Neural cell (in vitro differentiated cells): Measurements from ENCODE around the gene OOSP1. TPM values are rescaled to one million over a fixed set of nuclear protein-coding genes. Genes with fewer than 3 reads are reported as not detected.

ENCODE experiments used
- H2AFZ ChIP-seq: fragments of 200-600, 300-800 bp; sonication (generic), shearing (Covaris generic); 2 replicates; pipeline ENCODE4 v1.6.0; 2014; ENCODE audit warnings: low read depth, mild to moderate bottlenecking, antibody characterized with exemption, low read length, moderate library complexity
- H3F3A ChIP-seq: fragments of 200-600 bp; shearing (Covaris generic); 2 replicates; pipeline ENCODE4 v1.6.1; 2016; ENCODE audit warnings: mild to moderate bottlenecking, moderate library complexity, mixed read lengths, antibody characterized with exemption, low read length; ENCODE audit not compliant: insufficient read depth, poor library complexity, severe bottlenecking
- H3K27ac ChIP-seq: fragments of 200-600, 300-800 bp; sonication (generic), shearing (Covaris generic); 2 replicates; pipeline ENCODE4 v1.5.1; 2014; ENCODE audit warnings: mild to moderate bottlenecking, low read length, moderate library complexity
- H3K27me3 ChIP-seq: fragments of 300-800, 200-600 bp; sonication (generic), shearing (Covaris generic); 2 replicates; pipeline ENCODE4 v1.6.0; 2014; ENCODE audit warnings: mild to moderate bottlenecking, low read depth, low read length, moderate library complexity; ENCODE audit not compliant: insufficient read depth
- H3K36me3 ChIP-seq: fragments of 300-800, 200-600 bp; sonication (generic), shearing (Covaris generic); 2 replicates; pipeline ENCODE4 v1.5.1; 2014; ENCODE audit warnings: mild to moderate bottlenecking, antibody characterized with exemption, low read length, moderate library complexity; ENCODE audit not compliant: insufficient read depth
- H3K4me2 ChIP-seq: fragments of 300-800, 200-600 bp; sonication (generic), shearing (Covaris generic); 2 replicates; pipeline ENCODE4 v1.6.0; 2014; ENCODE audit warnings: mild to moderate bottlenecking, low read length
- H3K4me3 ChIP-seq: fragments of 300-800, 200-600 bp; sonication (generic), shearing (Covaris generic); 2 replicates; pipeline ENCODE4 v1.5.1; 2014; ENCODE audit warnings: mild to moderate bottlenecking, low read length, moderate library complexity
- H3K79me2 ChIP-seq: fragments of 200-600 bp; shearing (Covaris generic); replicated peaks from 2 replicates; pipeline ENCODE4 v1.6.0; 2014; ENCODE audit warnings: mild to moderate bottlenecking, low read length, moderate library complexity; ENCODE audit not compliant: insufficient read depth
- H3K9ac ChIP-seq: fragments of 300-800, 200-600 bp; sonication (generic), shearing (Covaris generic); 2 replicates; pipeline ENCODE4 v1.6.1; 2016; ENCODE audit warnings: mild to moderate bottlenecking, low read length, mixed read lengths
- H3K9me2 ChIP-seq: fragments of 200-600 bp; shearing (Covaris generic); 2 replicates; pipeline ENCODE4 v1.6.1; 2016; ENCODE audit warnings: mild to moderate bottlenecking, low read length, mixed read lengths; ENCODE audit not compliant: insufficient read depth
- H3K9me3 ChIP-seq: fragments of 200-600, 300-800 bp; sonication (generic), shearing (Covaris generic); 2 replicates; pipeline ENCODE4 v1.6.1; 2016; ENCODE audit warnings: mild to moderate bottlenecking, mixed run types, low read length, moderate library complexity, mixed read lengths
- H4K20me1 ChIP-seq: fragments of 200-600 bp; shearing (Covaris generic); 2 replicates; pipeline ENCODE4 v1.6.1; 2016; ENCODE audit warnings: mild to moderate bottlenecking, mixed run types; ENCODE audit not compliant: insufficient read depth
- CTCF ChIP-seq: fragments of 450-650 bp; IDR thresholded peaks from 2 replicates; pipeline ENCODE4 v1.5.1; 2014; ENCODE audit warnings: antibody characterized with exemption, mild to moderate bottlenecking, moderate library complexity; ENCODE audit not compliant: poor library complexity, severe bottlenecking
- EP300 ChIP-seq: fragments of 450-650 bp; conservative IDR thresholded peaks from 2 replicates; pipeline ENCODE4 v1.6.1; 2014; ENCODE audit warnings: antibody characterized with exemption, mild to moderate bottlenecking, moderate library complexity; ENCODE audit not compliant: poor library complexity, severe bottlenecking
- EZH2 ChIP-seq: fragments of 200-600, 300-800 bp; shearing (Covaris generic), sonication (generic); IDR thresholded peaks from 2 replicates; pipeline ENCODE4 v1.6.1; 2014; ENCODE audit warnings: antibody characterized with exemption, low read length, borderline replicate concordance, mild to moderate bottlenecking; ENCODE audit not compliant: insufficient read depth, poor library complexity, severe bottlenecking
- MXI1 ChIP-seq: fragments of 450-650 bp; conservative IDR thresholded peaks from 2 replicates; pipeline ENCODE4 v1.6.1; 2014; ENCODE audit warnings: antibody characterized with exemption, mild to moderate bottlenecking; ENCODE audit not compliant: poor library complexity, severe bottlenecking
- POLR2AphosphoS5 ChIP-seq: IDR thresholded peaks from 2 replicates; pipeline ENCODE4 v1.6.1; 2012
- RAD21 ChIP-seq: fragments of 450-650 bp; conservative IDR thresholded peaks from 2 replicates; pipeline ENCODE4 v1.6.1; 2014; ENCODE audit warnings: antibody characterized with exemption, mild to moderate bottlenecking, moderate library complexity
- REST ChIP-seq: IDR thresholded peaks from 2 replicates; pipeline ENCODE4 v1.6.1; 2012; ENCODE audit warnings: borderline replicate concordance
- SMC3 ChIP-seq: fragments of 450-650 bp; conservative IDR thresholded peaks from 2 replicates; pipeline ENCODE4 v1.6.1; 2014; ENCODE audit warnings: antibody characterized with exemption, mild to moderate bottlenecking, moderate library complexity; ENCODE audit not compliant: poor library complexity
- TAF1 ChIP-seq: IDR thresholded peaks from 2 replicates; pipeline ENCODE4 v1.6.1; 2012; ENCODE audit warnings: low read depth
- polyA plus RNA-seq: library from polyadenylated mRNA; depleted of rRNA; stranded (reverse); fragments of >200 nt; gene quantifications from 2 replicates; pipeline ENCODE4 v1.2.3, GENCODE V29; 2014

OOSP1 gene
- polyA plus RNA-seq, 1 donor from 2014 or later: not detected

GRCh38 chr11:59963733-59964132, 25.5 kb downstream of the OOSP1 start, which contains the start of gene OOSP4A:
Gene OOSP4A, plus strand, starts transcription at chr11:59964033. Its CDS starts 0 bp downstream, at chr11:59964033.
- Histone ChIP-seq H3K36me3 (no peaks in the 10 kb centered on the region), H3F3A (no peaks in the 10 kb centered on the region), H2AFZ (no peak within 1 kb of the TSS), H3K27me3 (no peaks in the 10 kb centered on the region), H3K4me2 (no peak within 1 kb of the TSS), H3K27ac (no peak within 1 kb of the TSS), H3K9me3 (no peaks in the 10 kb centered on the region), H4K20me1 (no peaks in the 10 kb centered on the region), H3K4me3 (no peak within 1 kb of the TSS), H3K79me2 (no peaks in the 10 kb centered on the region), H3K9ac (no peak within 1 kb of the TSS), H3K9me2 (no peaks in the 10 kb centered on the region)
- TF ChIP-seq EZH2: no peak
- TF ChIP-seq CTCF: no peak
- no peak for TF ChIP-seq EP300
- TF ChIP-seq TAF1: no peak
- TF ChIP-seq POLR2AphosphoS5: no peak
- TF ChIP-seq RAD21: no peak
- no peak for TF ChIP-seq SMC3
- TF ChIP-seq MXI1: no peak
- TF ChIP-seq REST: no peak

- H3K4me3 ChIP-seq: no peak overlapping the region
- no peaks in the 10 kb centered on the region for H3K27me3 ChIP-seq
- H3K9me3 ChIP-seq: no peaks in the 10 kb centered on the region
- no peak overlapping the region for H3K9ac ChIP-seq
- H3K9me2 ChIP-seq: no peaks in the 10 kb centered on the region
- no peak overlapping the region for H2AFZ ChIP-seq
- no peak overlapping the region for H3K27ac ChIP-seq
- no peak overlapping the region for H3K4me2 ChIP-seq
- no peaks in the 10 kb centered on the region for H4K20me1 ChIP-seq
- H3K36me3 ChIP-seq: no peaks in the 10 kb centered on the region
- TF ChIP-seq TAF1: no peak
- H3K79me2 ChIP-seq: no peaks in the 10 kb centered on the region
- no peaks in the 10 kb centered on the region for H3F3A ChIP-seq
Measured at GRCh38 chr11:59965424-59965823, 27.2 kb downstream of the OOSP1 start.

- no peaks in the 10 kb centered on the region for H3K79me2 ChIP-seq
- TF ChIP-seq EP300: no peak
- TF ChIP-seq MXI1: no peak
- no peak for TF ChIP-seq POLR2AphosphoS5
- no peak for TF ChIP-seq RAD21
- no peak for TF ChIP-seq SMC3
- TF ChIP-seq CTCF: no peak
- TF ChIP-seq REST: no peak
- no peak for TF ChIP-seq EZH2
- no peak for TF ChIP-seq TAF1
- H2AFZ ChIP-seq: no peak overlapping the region
- no peak overlapping the region for H3K27ac ChIP-seq
- no peaks in the 10 kb centered on the region for H3K36me3 ChIP-seq
- H3K27me3 ChIP-seq: no peaks in the 10 kb centered on the region
- no peak overlapping the region for H3K4me2 ChIP-seq
- no peak overlapping the region for H3K4me3 ChIP-seq
- H3K9me3 ChIP-seq: no peaks in the 10 kb centered on the region
- no peak overlapping the region for H3K9ac ChIP-seq
- no peaks in the 10 kb centered on the region for H3F3A ChIP-seq
- H3K9me2 ChIP-seq: no peaks in the 10 kb centered on the region
- H4K20me1 ChIP-seq: no peaks in the 10 kb centered on the region
Measured at GRCh38 chr11:59966201-59966600, 28.0 kb downstream of the OOSP1 start.
